Measurements from ENCODE around the gene NHERF1.

The NHERF1 gene

GRCh38 chr17:74755533-74755932, 7.1 kb downstream of the NHERF1 start:
- TF ChIP-seq TAF1 (IDR thresholded peaks at IDR 0.05; ENCODE audit: borderline replicate concordance, insufficient read depth, low read length) (no peak), REST (IDR thresholded peaks at IDR 0.05; ENCODE audit: insufficient read depth in 1 of 2, low read depth in 2 of 2, low read length in 2 of 2) (no peak), SIN3A (IDR thresholded peaks at IDR 0.05; ENCODE audit: borderline replicate concordance, insufficient read depth, low read length) (no peak), POLR2AphosphoS5 (IDR thresholded peaks at IDR 0.05; ENCODE audit: low read depth, low read length) (no peak), FOXP2 (optimal IDR thresholded peaks at IDR 0.05; ENCODE audit: borderline replicate concordance, extremely low read depth, extremely low read length, insufficient read depth) (no peak)

- no peak for TF ChIP-seq POLR2AphosphoS5 (IDR thresholded peaks at IDR 0.05; ENCODE audit: low read depth, low read length)
- no peak for TF ChIP-seq SIN3A (IDR thresholded peaks at IDR 0.05; ENCODE audit: borderline replicate concordance, insufficient read depth, low read length)
- TF ChIP-seq REST (IDR thresholded peaks at IDR 0.05; ENCODE audit: insufficient read depth in 1 of 2, low read depth in 2 of 2, low read length in 2 of 2): no peak
- no peak for TF ChIP-seq TAF1 (IDR thresholded peaks at IDR 0.05; ENCODE audit: borderline replicate concordance, insufficient read depth, low read length)
- no peak for TF ChIP-seq FOXP2 (optimal IDR thresholded peaks at IDR 0.05; ENCODE audit: borderline replicate concordance, extremely low read depth, extremely low read length, insufficient read depth)
Observed at GRCh38 chr17:74756891-74757290, 8.5 kb downstream of the NHERF1 start.

- TF ChIP-seq TAF1 (IDR thresholded peaks at IDR 0.05; ENCODE audit: borderline replicate concordance, insufficient read depth, low read length) (no peak), POLR2AphosphoS5 (IDR thresholded peaks at IDR 0.05; ENCODE audit: low read depth, low read length) (no peak), SIN3A (IDR thresholded peaks at IDR 0.05; ENCODE audit: borderline replicate concordance, insufficient read depth, low read length) (no peak), REST (IDR thresholded peaks at IDR 0.05; ENCODE audit: insufficient read depth in 1 of 2, low read depth in 2 of 2, low read length in 2 of 2) (no peak)
Observed at GRCh38 chr17:74757502-74757901, 9.1 kb downstream of the NHERF1 start.

GRCh38 chr17:74757931-74758847, 9.8 kb downstream of the NHERF1 start:
- TF ChIP-seq POLR2AphosphoS5 (IDR thresholded peaks at IDR 0.05; ENCODE audit: low read depth, low read length): no peak
- TF ChIP-seq FOXP2 (optimal IDR thresholded peaks at IDR 0.05; ENCODE audit: borderline replicate concordance, extremely low read depth, extremely low read length, insufficient read depth): no peak
- no peak for TF ChIP-seq SIN3A (IDR thresholded peaks at IDR 0.05; ENCODE audit: borderline replicate concordance, insufficient read depth, low read length)
- TF ChIP-seq TAF1 (IDR thresholded peaks at IDR 0.05; ENCODE audit: borderline replicate concordance, insufficient read depth, low read length): no peak
- no peak for TF ChIP-seq REST (IDR thresholded peaks at IDR 0.05; ENCODE audit: insufficient read depth in 1 of 2, low read depth in 2 of 2, low read length in 2 of 2)
